Fibroblast of lung (primary cell): ENCODE measurements around the gene VTI1A. TPM values are rescaled to one million over a fixed set of nuclear protein-coding genes. Genes with fewer than 3 reads are reported as not detected.

Source experiments
- DNase-seq, 2 donors: peaks; one replicate each; pipeline versions ENCODE4 v3.0.0 to v3.0.0-alpha.2; 2010; ENCODE audit warnings: low read depth in 2 of 2
- H2AFZ ChIP-seq: 2 replicates; pipeline ENCODE4 v1.5.1; 2012; ENCODE audit warnings: low read length, control low read depth, inconsistent platforms
- H3K27ac ChIP-seq: 2 replicates; pipeline ENCODE4 v1.5.1; 2011; ENCODE audit warnings: low read length, control low read depth; ENCODE audit not compliant: insufficient read depth
- H3K27me3 ChIP-seq: 2 replicates; pipeline ENCODE4 v1.5.1; 2011; ENCODE audit warnings: mild to moderate bottlenecking, low read length; ENCODE audit not compliant: control insufficient read depth, insufficient read depth
- H3K36me3 ChIP-seq: 2 replicates; pipeline ENCODE4 v1.5.1; 2011; ENCODE audit warnings: low read length; ENCODE audit not compliant: control insufficient read depth, insufficient read depth
- H3K4me1 ChIP-seq: 2 replicates; pipeline ENCODE4 v1.5.1; 2011; ENCODE audit warnings: low read length; ENCODE audit not compliant: control insufficient read depth, insufficient read depth; ENCODE audit errors: extremely low read depth
- H3K4me2 ChIP-seq: 2 replicates; pipeline ENCODE4 v1.5.1; 2011; ENCODE audit warnings: low read length, control low read depth; ENCODE audit not compliant: insufficient read depth; ENCODE audit errors: extremely low read depth
- H3K4me3 ChIP-seq, 4 experiments: fragments of 200-600 bp in 1 of 4; sonication (generic) in 1 of 4; replicated peaks in 1 of 4; 2 replicates each; pipeline ENCODE4 v1.5.1; 2011 to 2016; ENCODE audit warnings: low read length in 4 of 4, low read depth in 3 of 4, mild to moderate bottlenecking in 3 of 4, control low read depth in 2 of 4, inconsistent platforms in 1 of 4, mixed read lengths in 1 of 4; ENCODE audit not compliant: insufficient read depth in 1 of 4; ENCODE audit errors: control extremely low read depth in 1 of 4
- H3K79me2 ChIP-seq: 2 replicates; pipeline ENCODE4 v1.5.1; 2012; ENCODE audit warnings: mild to moderate bottlenecking, low read length, inconsistent platforms; ENCODE audit not compliant: control insufficient read depth, insufficient read depth
- H3K9ac ChIP-seq: 2 replicates; pipeline ENCODE4 v1.5.1; 2011; ENCODE audit warnings: mild to moderate bottlenecking, low read length, control low read depth; ENCODE audit not compliant: insufficient read depth
- H3K9me3 ChIP-seq: 2 replicates; pipeline ENCODE4 v1.5.1; 2012; ENCODE audit warnings: low read depth, low read length; ENCODE audit not compliant: control insufficient read depth, insufficient read depth
- H4K20me1 ChIP-seq: 2 replicates; pipeline ENCODE4 v1.5.1; 2011; ENCODE audit warnings: low read length; ENCODE audit not compliant: control insufficient read depth, insufficient read depth; ENCODE audit errors: extremely low read depth
- EZH2 ChIP-seq: IDR thresholded peaks from 2 replicates; pipeline ENCODE4 v1.5.1; 2012; ENCODE audit warnings: low read length, control low read depth, mild to moderate bottlenecking; ENCODE audit errors: missing control alignments
- polyA plus RNA-seq, 2 donors: library from polyadenylated mRNA; depleted of rRNA in 1 of 2; stranded (reverse) in 1 of 2; unstranded in 1 of 2; fragments of >200 nt; gene quantifications; 2 replicates each; pipeline ENCODE4 v1.2.1, GENCODE V29; 2011 to 2012; ENCODE audit warnings: missing spikeins in 1 of 2
- total RNA-seq: library from RNA; depleted of rRNA; stranded (reverse); fragments of >200 nt; gene quantifications from 2 replicates; pipeline ENCODE4 v1.2.1, GENCODE V29; 2014
- TF ChIP-seq, protein P1 (sequence below), 2 donors: IDR thresholded peaks in 1 of 2; conservative IDR thresholded peaks in 1 of 2; 1 replicate in 1 of 2; 2 replicates in 1 of 2; pipeline ENCODE4 v1.5.1; 2011 to 2012; ENCODE audit warnings: low read length in 2 of 2, control low read depth in 1 of 2, inconsistent platforms in 1 of 2, low read depth in 1 of 2, mild to moderate bottlenecking in 1 of 2

Gene VTI1A
- total and polyA plus RNA-seq, 2 donors (not counting 1 experiment from before 2014, with no cell fraction given) = 19.1 to 30.9 TPM

DNA sequence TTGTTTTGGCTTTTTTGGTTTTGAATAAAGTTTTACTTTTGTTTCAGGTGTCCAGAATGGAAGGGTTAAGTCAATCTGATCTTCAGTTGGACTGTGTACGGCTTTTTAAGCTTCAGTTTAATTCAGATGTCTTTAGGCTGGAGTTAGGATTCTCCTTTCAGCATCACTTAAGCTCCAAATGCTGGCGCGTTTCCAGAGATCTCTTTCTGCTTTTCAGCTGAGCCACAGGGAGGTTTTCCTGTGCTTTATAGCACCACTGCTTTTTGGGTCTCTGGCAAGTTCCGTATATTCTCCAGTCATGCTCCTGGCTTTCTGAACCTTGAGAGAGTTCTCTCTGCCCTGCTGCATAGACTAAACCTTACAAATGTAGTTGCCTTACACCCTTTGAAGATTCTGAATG, 60.0 kb downstream of the VTI1A start:
- Histone ChIP-seq H2AFZ (no peak overlapping the region), H3K27me3 (no peaks in the 10 kb centered on the region), H3K4me1 (no peaks in the 10 kb centered on the region), H3K79me2 (no peaks in the 10 kb centered on the region), H3K9me3 (no peaks in the 10 kb centered on the region), H3K4me3 (no peak overlapping the region), H3K36me3 (no peaks in the 10 kb centered on the region), H3K4me2 (no peak overlapping the region), H3K9ac (no peak overlapping the region), H3K27ac (no peak overlapping the region), H4K20me1 (no peaks in the 10 kb centered on the region)
- TF ChIP-seq, protein P1, sequence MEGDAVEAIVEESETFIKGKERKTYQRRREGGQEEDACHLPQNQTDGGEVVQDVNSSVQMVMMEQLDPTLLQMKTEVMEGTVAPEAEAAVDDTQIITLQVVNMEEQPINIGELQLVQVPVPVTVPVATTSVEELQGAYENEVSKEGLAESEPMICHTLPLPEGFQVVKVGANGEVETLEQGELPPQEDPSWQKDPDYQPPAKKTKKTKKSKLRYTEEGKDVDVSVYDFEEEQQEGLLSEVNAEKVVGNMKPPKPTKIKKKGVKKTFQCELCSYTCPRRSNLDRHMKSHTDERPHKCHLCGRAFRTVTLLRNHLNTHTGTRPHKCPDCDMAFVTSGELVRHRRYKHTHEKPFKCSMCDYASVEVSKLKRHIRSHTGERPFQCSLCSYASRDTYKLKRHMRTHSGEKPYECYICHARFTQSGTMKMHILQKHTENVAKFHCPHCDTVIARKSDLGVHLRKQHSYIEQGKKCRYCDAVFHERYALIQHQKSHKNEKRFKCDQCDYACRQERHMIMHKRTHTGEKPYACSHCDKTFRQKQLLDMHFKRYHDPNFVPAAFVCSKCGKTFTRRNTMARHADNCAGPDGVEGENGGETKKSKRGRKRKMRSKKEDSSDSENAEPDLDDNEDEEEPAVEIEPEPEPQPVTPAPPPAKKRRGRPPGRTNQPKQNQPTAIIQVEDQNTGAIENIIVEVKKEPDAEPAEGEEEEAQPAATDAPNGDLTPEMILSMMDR (conservative IDR thresholded peaks at IDR 0.05 in 1 of 2, IDR thresholded peaks at IDR 0.05 in 1 of 2; ENCODE audit: low read depth in 1 of 2, low read length in 2 of 2) = no peak
- no peak for DNase-seq

DNA sequence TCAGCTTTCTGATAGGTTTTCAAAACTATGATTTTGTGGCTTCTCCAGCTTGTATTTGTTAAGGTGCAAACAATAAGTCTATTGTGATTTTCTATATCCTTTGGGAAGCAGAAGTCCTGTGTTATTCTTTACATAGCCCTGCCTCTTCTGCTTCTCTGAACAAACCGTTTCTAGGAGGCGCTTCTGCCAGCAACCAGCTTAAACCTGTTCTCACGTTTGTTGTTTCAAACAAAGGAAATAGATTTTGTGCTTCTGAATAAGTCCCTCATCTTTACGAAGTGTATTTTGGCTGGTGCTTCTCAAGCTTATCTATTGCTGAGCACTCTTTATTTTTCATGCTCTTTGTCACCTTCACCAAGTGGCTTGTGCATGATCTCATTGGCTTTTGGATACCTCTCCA, 61.0 kb downstream of the VTI1A start:
- Histone ChIP-seq H3K36me3 (no peaks in the 10 kb centered on the region), H3K9me3 (no peaks in the 10 kb centered on the region), H3K4me2 (no peak overlapping the region), H3K27ac (no peak overlapping the region), H3K4me1 (no peaks in the 10 kb centered on the region), H3K79me2 (no peaks in the 10 kb centered on the region), H4K20me1 (no peaks in the 10 kb centered on the region), H2AFZ (no peak overlapping the region), H3K27me3 (no peaks in the 10 kb centered on the region), H3K9ac (no peak overlapping the region), H3K4me3 (no peak overlapping the region)
- no peak for DNase-seq
- TF ChIP-seq, protein P1 (conservative IDR thresholded peaks at IDR 0.05 in 1 of 2, IDR thresholded peaks at IDR 0.05 in 1 of 2; ENCODE audit: low read depth in 1 of 2, low read length in 2 of 2) = no peak
- TF ChIP-seq EZH2 = no peak

DNA sequence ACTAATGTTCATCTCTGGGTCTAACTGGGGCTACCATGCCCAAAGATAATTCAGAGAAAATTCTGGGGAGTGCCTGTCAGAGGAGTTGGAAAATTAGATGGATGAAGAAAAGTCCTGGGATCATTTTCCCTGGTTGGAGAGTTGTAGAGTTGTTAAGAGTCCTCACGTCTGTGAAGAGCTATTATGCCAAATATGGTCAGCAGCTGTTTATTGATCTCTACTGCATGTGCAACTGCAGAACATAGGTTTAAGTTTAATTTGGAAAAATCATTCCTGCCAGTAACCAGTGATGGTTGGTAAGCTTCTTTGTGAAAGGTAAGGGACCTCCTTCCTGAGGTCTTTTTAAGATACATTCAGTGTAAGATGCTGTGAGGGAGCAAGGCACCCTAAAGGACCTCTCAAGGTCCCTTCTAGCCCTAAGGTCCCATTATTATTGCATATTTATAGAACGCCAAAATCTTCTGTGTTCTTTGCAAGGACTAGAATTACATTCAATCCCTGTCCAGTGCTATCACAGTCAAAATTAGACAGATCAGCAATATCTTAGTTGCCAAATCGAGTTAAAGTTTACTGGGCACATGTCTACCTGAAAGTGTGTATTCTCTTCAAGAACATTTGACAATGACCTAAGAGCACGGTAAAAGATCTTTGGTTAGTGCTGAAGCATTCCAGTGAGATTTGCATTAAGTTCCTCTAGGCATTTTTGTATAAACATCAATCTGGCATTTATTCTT, 62.7 kb downstream of the VTI1A start:
- H3K4me2 ChIP-seq = no peak overlapping the region
- H3K27ac ChIP-seq = no peak overlapping the region
- H3K4me1 ChIP-seq = no peaks in the 10 kb centered on the region
- TF ChIP-seq, protein P1 (conservative IDR thresholded peaks at IDR 0.05 in 1 of 2, IDR thresholded peaks at IDR 0.05 in 1 of 2; ENCODE audit: low read depth in 1 of 2, low read length in 2 of 2) = no peak
- no peak for TF ChIP-seq EZH2
- no peaks in the 10 kb centered on the region for H4K20me1 ChIP-seq
- H3K27me3 ChIP-seq = no peaks in the 10 kb centered on the region
- H3K9me3 ChIP-seq = no peaks in the 10 kb centered on the region
- no peaks in the 10 kb centered on the region for H3K36me3 ChIP-seq
- H3K9ac ChIP-seq = no peak overlapping the region
- no peaks in the 10 kb centered on the region for H3K79me2 ChIP-seq
- DNase-seq = no peak
- H3K4me3 ChIP-seq = no peak overlapping the region
- H2AFZ ChIP-seq = no peak overlapping the region
